ENCODE data around the gene PDCL3. TPM values are rescaled to one million over a fixed set of nuclear protein-coding genes. Genes with fewer than 3 reads are reported as not detected.

Gene PDCL3
- total RNA-seq, 1 donor from 2014 or later, result 39.2 TPM

DNA sequence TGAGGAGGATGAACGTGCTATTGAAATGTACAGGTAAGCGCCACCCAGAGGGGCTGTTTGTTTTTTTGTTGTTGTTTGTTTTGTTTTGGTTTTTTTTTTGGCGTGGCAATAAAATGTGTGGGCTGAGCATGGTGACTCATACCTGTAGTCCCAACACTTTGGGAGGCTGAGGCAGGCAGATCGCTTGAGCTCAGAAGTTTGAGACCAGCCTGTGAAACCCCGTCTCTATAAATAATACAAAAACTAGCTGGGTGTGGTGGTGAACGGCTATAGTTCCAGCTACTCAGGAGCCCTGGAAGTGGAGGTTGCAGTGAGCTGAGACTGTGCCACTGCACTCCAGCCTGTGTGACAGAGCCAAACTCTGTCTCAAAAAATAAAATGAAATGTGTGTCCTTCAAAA, 6.2 kb downstream of the PDCL3 start:
- intact Hi-C loops (cut with micrococcal nuclease), result no loop called here
- no peaks in the 10 kb centered on the region for H3K27me3 Mint-ChIP-seq (ENCODE audit: insufficient read depth)
- H3K27ac Mint-ChIP-seq, result peak overlapping the region; percentile 54
- DNase-seq (ENCODE audit: low spot score), result no peak
- H3K4me1 Mint-ChIP-seq (ENCODE audit: low read depth), result peaks cover 48% of the 10 kb centered on the region
- no peak overlapping the region for H3K4me3 Mint-ChIP-seq
- H3K36me3 Mint-ChIP-seq (ENCODE audit: low read depth), result peaks cover 45% of the 10 kb centered on the region
- H3K9me3 Mint-ChIP-seq, result no peaks in the 10 kb centered on the region

DNA sequence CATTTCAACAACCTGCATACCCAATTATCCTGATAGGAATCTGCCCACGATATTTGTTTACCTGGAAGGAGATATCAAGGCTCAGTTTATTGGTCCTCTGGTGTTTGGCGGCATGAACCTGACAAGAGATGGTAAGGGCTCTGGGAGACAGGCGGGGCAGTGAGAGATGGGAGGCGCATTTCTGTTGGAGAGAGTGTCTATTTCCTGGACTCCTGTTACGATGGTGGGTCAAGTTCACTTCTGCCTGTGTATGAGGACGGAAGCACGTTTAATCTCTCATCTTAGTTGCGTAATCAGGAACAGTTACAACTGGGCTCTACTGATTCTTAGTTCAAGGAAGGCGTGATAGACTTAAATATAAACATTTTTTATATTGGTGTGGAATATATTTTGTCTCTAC, 8.9 kb downstream of the PDCL3 start:
- Mint-ChIP-seq H3K36me3 (ENCODE audit: low read depth) (peaks cover 49% of the 10 kb centered on the region), H3K4me3 (no peak overlapping the region), H3K27me3 (ENCODE audit: insufficient read depth) (no peaks in the 10 kb centered on the region), H3K9me3 (no peaks in the 10 kb centered on the region), H3K27ac (no peak overlapping the region), H3K4me1 (ENCODE audit: low read depth) (peaks cover 33% of the 10 kb centered on the region)
- intact Hi-C loops (cut with micrococcal nuclease), result no loop called here
- DNase-seq (ENCODE audit: low spot score), result no peak

DNA sequence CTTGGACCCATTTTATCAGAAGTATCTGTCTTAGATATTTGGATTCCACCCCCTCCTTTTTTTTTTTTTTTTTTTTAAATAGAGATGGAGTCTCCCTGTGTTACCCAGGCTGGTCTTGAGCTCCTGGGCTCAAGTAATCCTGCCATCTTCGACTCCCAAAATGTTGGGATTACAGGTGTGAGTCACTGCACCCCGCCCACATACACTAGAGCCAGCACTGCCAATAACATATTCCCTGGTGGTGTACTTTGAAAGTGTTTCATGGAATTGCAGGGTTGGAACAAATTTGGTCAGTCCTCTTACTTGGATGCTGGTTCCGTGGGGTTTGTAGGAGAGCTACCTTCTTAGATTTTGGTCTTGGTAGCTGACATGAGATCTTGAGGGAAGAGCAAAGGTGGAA, 15.0 kb downstream of the PDCL3 start:
- H3K27ac Mint-ChIP-seq, result no peak overlapping the region
- H3K27me3 Mint-ChIP-seq (ENCODE audit: insufficient read depth), result no peaks in the 10 kb centered on the region
- intact Hi-C loops (cut with micrococcal nuclease), result no loop called here
- H3K4me3 Mint-ChIP-seq, result no peak overlapping the region
- H3K9me3 Mint-ChIP-seq, result no peaks in the 10 kb centered on the region
- peaks cover 28% of the 10 kb centered on the region for H3K36me3 Mint-ChIP-seq (ENCODE audit: low read depth)
- DNase-seq (ENCODE audit: low spot score), result no peak
- H3K4me1 Mint-ChIP-seq (ENCODE audit: low read depth), result peaks cover 20% of the 10 kb centered on the region

DNA sequence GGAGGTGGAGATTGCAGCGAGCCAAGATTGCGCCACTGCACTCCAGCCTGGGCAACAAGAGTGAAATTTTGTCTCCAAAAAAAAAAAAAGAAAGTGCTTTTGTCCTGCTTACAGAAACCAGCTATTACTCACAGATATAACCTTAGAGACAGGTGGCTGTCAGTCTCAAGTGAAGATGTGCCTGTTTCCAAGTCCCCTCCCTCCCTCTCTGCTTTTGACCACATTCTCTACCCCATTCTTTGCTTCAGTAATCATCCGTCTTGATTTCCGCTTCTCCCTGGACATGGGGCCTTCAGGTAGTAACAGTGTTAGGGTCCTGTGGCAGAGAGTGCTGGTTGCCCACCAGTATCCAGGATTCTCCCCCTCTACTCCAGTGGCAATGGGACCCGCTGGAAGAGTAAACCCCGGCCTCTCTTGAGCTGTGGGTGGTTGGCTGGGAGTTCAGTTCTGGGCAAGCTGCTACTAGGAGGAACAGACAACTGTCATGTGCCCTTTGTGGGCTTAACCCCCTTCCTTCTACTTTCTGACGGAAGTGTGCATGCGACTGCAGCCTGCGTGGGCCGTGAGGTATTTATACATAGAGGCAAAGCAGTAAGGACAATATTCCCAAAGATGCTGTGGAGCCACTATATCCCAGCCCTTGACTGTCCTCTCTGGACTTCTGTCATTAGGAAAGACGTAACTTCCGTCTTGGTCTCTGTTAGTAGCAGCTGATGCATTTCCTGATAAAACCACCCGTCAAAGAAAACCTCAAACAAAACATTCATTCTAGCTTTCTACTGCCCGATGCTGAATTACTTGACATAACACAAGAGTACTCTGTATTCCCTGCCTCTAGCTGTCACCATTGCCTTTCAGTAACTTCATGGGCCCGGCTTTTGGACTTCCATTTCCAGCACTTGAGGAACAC, 17.8 kb downstream of the PDCL3 start:
- Mint-ChIP-seq H3K27me3 (ENCODE audit: insufficient read depth) (peaks cover 2% of the 10 kb centered on the region), H3K9me3 (peaks cover 4% of the 10 kb centered on the region), H3K27ac (peak overlapping the region; percentile 85), H3K4me1 (ENCODE audit: low read depth) (peaks cover 42% of the 10 kb centered on the region), H3K4me3 (peak overlapping the region; percentile 63), H3K36me3 (ENCODE audit: low read depth) (peaks cover 16% of the 10 kb centered on the region)
- peak; percentile 37 for DNase-seq (ENCODE audit: low spot score)
- intact Hi-C loops (cut with micrococcal nuclease), result loop anchor here (1.0 to 10.0 kb wide), 4 partner anchors 8 to 1086 kb away; partner anchors contain the start of genes PDCL3 and REV1

DNA sequence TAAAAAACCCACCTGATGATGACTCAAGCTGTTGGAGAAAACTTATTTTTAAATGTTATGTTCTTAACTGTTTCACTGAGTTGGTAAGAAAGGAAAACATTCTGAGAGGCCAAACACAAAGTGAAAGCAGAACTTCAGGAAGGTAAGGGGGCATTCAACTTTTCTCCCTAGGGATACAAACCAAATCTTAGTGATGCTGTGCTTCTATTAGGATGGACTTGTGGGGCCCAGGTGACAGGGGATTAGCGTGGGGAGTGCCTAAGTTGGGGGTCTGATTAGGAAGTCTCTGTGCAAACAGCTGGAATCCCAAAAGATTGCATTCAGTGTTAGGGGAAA, 18.5 kb downstream of the PDCL3 start:
- H3K4me3 Mint-ChIP-seq, result peak overlapping the region; percentile 63

DNA sequence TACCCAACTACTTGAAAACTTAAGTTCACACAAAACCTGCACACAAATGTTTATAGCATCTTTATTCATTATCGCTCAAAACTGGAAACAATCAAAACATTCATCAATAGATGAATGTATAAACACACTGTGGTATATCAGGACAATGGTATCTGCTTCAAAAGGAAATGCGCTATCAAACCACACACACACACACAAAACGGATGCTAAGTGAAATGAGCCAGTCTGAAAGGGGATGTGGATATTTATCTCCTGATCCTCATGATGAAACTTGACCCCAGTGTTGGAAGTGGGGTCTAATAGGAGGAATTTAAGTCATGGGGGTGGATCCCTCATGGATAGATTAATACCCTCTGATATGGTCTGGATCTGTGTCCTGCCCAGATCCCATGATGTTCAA, 22.0 kb downstream of the PDCL3 start:
- H3K36me3 Mint-ChIP-seq (ENCODE audit: low read depth), result peaks cover 11% of the 10 kb centered on the region
- intact Hi-C loops (cut with micrococcal nuclease), result loop anchor here (5.0 to 10.0 kb wide), 3 partner anchors 33 to 1090 kb away; partner anchors contain the start of gene REV1
- H3K4me3 Mint-ChIP-seq, result no peak overlapping the region
- peaks cover 11% of the 10 kb centered on the region for H3K9me3 Mint-ChIP-seq
- peaks cover 73% of the 10 kb centered on the region for H3K4me1 Mint-ChIP-seq (ENCODE audit: low read depth)
- peaks cover 4% of the 10 kb centered on the region for H3K27me3 Mint-ChIP-seq (ENCODE audit: insufficient read depth)
- no peak overlapping the region for H3K27ac Mint-ChIP-seq
- DNase-seq (ENCODE audit: low spot score), result no peak

More for the DNA sequence above, 18.5 kb downstream of the PDCL3 start:
- H3K9me3 Mint-ChIP-seq, result peaks cover 11% of the 10 kb centered on the region
- peaks cover 49% of the 10 kb centered on the region for H3K4me1 Mint-ChIP-seq (ENCODE audit: low read depth)
- DNase-seq (ENCODE audit: low spot score), result no peak
- H3K36me3 Mint-ChIP-seq (ENCODE audit: low read depth), result peaks cover 17% of the 10 kb centered on the region
- intact Hi-C loops (cut with micrococcal nuclease), result loop anchor here (1.0 to 10.0 kb wide), 3 partner anchors 19 to 1086 kb away; partner anchors contain the start of genes PDCL3 and REV1
- H3K27ac Mint-ChIP-seq, result peak overlapping the region; percentile 85
- H3K27me3 Mint-ChIP-seq (ENCODE audit: insufficient read depth), result peaks cover 4% of the 10 kb centered on the region

DNA sequence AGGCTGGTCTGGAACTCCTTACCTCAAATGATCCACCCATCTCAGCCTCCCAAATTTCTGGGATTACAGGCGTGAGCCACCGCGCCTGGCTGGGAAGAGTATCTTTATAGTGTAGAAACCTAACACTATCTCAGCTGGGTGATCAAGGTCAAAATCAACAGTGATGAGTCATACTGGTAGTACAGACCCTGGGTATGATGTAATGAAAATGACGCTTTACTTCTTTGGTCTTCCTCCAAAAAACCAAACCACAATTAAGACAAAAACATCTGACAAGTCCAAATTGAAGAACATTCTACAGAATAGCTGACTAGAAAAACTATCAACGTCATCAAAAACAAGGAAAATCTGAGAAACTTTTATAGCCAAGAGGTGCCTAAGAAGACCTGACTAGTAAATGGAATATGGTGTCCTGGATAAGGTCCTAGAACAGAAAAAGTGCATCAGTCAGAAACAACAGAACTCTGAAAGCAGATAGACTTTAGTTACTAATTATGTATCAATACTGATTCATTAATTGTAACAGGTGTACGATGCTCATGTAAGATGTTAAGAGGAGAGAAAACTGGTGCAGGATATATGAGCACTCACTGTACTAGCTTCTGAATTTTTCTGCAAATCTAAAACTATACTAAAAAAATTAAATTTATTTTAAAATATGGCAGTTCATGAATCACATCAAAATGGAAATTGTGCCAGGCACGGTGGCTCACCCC, 25.4 kb downstream of the PDCL3 start:
- Mint-ChIP-seq H3K9me3 (peaks cover 11% of the 10 kb centered on the region), H3K4me3 (peak overlapping the region; percentile 2), H3K27ac (peak overlapping the region; percentile 59), H3K36me3 (ENCODE audit: low read depth) (peaks cover 5% of the 10 kb centered on the region), H3K27me3 (ENCODE audit: insufficient read depth) (peaks cover 6% of the 10 kb centered on the region), H3K4me1 (ENCODE audit: low read depth) (peaks cover 57% of the 10 kb centered on the region)
- peak; percentile 44 for DNase-seq (ENCODE audit: low spot score)
- intact Hi-C loops (cut with micrococcal nuclease), result loop anchor here (1.0 to 10.0 kb wide), 4 partner anchors 8 to 1093 kb away; partner anchors contain the start of genes PDCL3 and REV1

DNA sequence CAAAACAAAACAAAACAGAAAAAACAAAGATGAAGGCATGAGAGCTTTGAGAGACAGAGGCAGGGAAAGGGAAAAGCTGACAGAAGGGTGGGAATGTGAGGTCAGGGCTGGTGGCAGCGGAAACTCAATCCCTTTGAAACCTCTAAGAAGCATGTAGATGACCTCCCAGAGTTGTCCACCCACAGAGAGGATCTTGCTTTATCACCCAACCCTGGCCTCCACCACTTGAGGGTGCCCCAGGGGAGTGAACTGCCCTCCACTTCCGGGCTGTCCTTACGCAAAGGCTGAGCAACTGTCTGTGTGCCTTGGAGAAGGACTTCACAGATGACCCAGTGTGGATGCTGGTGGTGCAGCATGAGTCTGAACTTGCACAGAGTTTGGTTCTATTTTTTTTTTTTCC, 26.7 kb downstream of the PDCL3 start:
- no peak overlapping the region for H3K27ac Mint-ChIP-seq
- peaks cover 6% of the 10 kb centered on the region for H3K27me3 Mint-ChIP-seq (ENCODE audit: insufficient read depth)

DNA sequence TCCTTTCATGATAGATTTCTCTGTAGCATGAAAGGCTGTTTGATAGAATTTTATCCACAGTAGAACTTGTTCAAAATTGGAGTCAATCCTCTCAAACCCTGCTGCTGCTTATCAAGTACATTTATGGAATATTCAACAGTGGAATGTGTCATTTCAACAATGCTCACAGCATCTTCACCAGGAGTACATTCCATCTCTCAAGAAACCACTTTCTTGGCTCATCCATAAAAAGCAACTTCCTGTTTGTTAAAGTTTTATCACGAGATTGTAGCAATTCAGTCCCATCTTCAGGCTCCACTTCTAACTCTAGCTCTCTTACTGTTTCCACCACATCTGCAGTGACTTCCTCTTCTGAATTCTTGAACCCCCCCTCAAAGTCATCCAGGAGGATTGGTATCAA, 29.4 kb downstream of the PDCL3 start:
- Mint-ChIP-seq H3K9me3 (no peaks in the 10 kb centered on the region), H3K27ac (no peak overlapping the region), H3K4me1 (ENCODE audit: low read depth) (peaks cover 38% of the 10 kb centered on the region), H3K36me3 (ENCODE audit: low read depth) (peaks cover 2% of the 10 kb centered on the region), H3K27me3 (ENCODE audit: insufficient read depth) (peaks cover 1% of the 10 kb centered on the region), H3K4me3 (no peak overlapping the region)
- intact Hi-C loops (cut with micrococcal nuclease), result no loop called here
- no peak for DNase-seq (ENCODE audit: low spot score)

More for the DNA sequence above, 26.7 kb downstream of the PDCL3 start:
- peak overlapping the region; percentile 28 for H3K4me3 Mint-ChIP-seq
- H3K4me1 Mint-ChIP-seq (ENCODE audit: low read depth), result peaks cover 53% of the 10 kb centered on the region
- no peak for DNase-seq (ENCODE audit: low spot score)
- H3K36me3 Mint-ChIP-seq (ENCODE audit: low read depth), result peaks cover 5% of the 10 kb centered on the region
- intact Hi-C loops (cut with micrococcal nuclease), result loop anchor here (5.0 to 10.0 kb wide), 2 partner anchors 37 to 1095 kb away; partner anchors contain the start of gene REV1
- H3K9me3 Mint-ChIP-seq, result peaks cover 11% of the 10 kb centered on the region

DNA sequence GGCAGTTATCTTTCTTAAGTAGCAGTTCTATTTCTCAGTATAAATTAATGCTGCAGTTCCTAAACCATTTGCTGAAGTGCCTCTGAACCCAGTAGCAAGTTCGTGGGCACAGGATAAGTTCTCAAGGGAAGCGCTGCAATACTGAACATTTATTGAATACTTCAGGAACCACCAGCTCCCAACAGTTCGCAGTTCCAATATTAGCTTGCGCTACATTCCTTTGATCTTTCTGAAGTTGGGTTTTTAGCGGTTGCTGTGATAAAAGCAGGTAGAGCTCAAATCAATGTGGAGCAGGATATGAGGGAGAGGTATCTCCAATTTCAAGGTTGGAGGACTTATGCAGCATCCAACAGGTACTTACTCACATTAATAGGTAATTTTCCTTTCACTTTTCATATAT, 33.7 kb downstream of the PDCL3 start:
- no peaks in the 10 kb centered on the region for H3K36me3 Mint-ChIP-seq (ENCODE audit: low read depth)
- H3K27ac Mint-ChIP-seq, result no peak overlapping the region
- intact Hi-C loops (cut with micrococcal nuclease), result no loop called here

DNA sequence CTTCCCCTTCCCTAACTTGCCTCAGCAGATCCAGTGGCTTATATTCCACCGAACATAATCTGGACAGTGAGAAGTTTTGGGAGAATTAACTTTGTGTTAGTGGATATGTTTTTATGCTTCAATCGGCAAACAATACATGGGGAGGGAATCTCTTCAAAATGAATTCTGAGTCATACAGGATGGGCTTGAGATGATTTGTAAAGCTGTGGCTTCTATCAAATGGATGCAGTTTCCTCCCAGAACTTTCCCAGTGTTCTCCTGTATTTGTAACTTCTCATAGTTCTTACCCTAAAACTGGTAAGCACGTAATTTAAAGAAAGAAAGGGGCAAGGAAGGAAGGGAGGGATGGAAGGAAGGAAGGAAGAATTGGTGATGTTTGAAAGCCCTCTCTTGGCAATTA, 36.8 kb downstream of the PDCL3 start:
- Mint-ChIP-seq H3K4me3 (no peak overlapping the region), H3K27me3 (ENCODE audit: insufficient read depth) (peaks cover 7% of the 10 kb centered on the region), H3K9me3 (no peaks in the 10 kb centered on the region), H3K4me1 (ENCODE audit: low read depth) (peaks cover 13% of the 10 kb centered on the region), H3K36me3 (ENCODE audit: low read depth) (no peaks in the 10 kb centered on the region), H3K27ac (no peak overlapping the region)
- DNase-seq (ENCODE audit: low spot score), result no peak
- intact Hi-C loops (cut with micrococcal nuclease), result no loop called here

More for the DNA sequence above, 33.7 kb downstream of the PDCL3 start:
- Mint-ChIP-seq H3K27me3 (ENCODE audit: insufficient read depth) (peaks cover 8% of the 10 kb centered on the region), H3K4me3 (no peak overlapping the region), H3K9me3 (no peaks in the 10 kb centered on the region), H3K4me1 (ENCODE audit: low read depth) (peaks cover 16% of the 10 kb centered on the region)
- no peak for DNase-seq (ENCODE audit: low spot score)

DNA sequence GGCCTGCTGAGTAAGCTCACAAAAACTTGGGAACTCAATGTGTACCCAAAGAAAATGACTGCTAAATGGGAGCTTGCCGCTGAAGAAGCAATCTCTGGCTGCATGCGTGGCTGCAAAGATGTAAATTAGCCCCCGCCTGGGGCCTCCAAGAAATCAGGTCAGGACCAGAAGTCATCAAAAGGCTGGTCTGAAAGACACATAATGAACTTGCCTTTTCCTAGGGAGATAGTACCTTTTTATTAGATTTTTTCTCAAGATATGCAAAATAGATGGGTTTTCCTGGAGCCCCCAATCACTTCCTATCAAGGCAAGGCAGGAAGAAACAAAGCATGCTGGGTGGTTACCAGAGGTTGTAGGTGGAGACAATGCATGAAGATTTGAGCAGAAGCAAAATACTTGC, 38.9 kb downstream of the PDCL3 start:
- no peak overlapping the region for H3K27ac Mint-ChIP-seq
- no peak for DNase-seq (ENCODE audit: low spot score)
- H3K9me3 Mint-ChIP-seq, result no peaks in the 10 kb centered on the region
- no peak overlapping the region for H3K4me3 Mint-ChIP-seq
- peaks cover 6% of the 10 kb centered on the region for H3K4me1 Mint-ChIP-seq (ENCODE audit: low read depth)
- H3K27me3 Mint-ChIP-seq (ENCODE audit: insufficient read depth), result peaks cover 11% of the 10 kb centered on the region
- H3K36me3 Mint-ChIP-seq (ENCODE audit: low read depth), result no peaks in the 10 kb centered on the region
- intact Hi-C loops (cut with micrococcal nuclease), result no loop called here

DNA sequence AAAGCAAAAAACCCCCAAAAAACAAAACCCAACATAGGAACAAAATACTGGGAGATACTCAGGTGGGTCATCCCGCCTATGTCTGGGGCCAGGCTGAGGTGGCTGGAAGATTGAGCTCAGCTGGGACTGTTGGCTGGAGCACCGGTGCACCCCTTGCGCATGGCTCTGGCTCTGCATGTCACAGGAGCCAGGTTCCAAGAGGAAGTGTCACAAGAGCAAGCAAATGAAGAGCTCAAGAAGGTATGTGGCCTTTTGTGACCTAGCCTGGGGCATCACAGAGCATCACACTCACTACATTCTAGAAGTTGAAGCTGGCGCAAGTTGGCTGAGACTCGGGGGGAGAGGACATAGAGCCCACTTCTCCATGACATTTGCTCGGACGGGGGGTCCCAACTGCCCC, 40.6 kb downstream of the PDCL3 start:
- Mint-ChIP-seq H3K4me1 (ENCODE audit: low read depth) (peaks cover 11% of the 10 kb centered on the region), H3K27ac (no peak overlapping the region), H3K4me3 (no peak overlapping the region), H3K9me3 (no peaks in the 10 kb centered on the region), H3K36me3 (ENCODE audit: low read depth) (no peaks in the 10 kb centered on the region), H3K27me3 (ENCODE audit: insufficient read depth) (peaks cover 11% of the 10 kb centered on the region)
- intact Hi-C loops (cut with micrococcal nuclease), result no loop called here
- DNase-seq (ENCODE audit: low spot score), result no peak

All from activated T-helper 1 cell treated with anti-CD3 and anti-CD28 coated beads, Interleukin-12 subunit alpha, Interleukin-12 subunit beta, Interleukin-2, Interleukin-4 antibody, amounts not matched to agents 30 ng/mL and 10 ng/mL and 1 ng/mL, durations not matched to agents 14 hours and 24 hours and 36 hours (primary cell).